ENCODE results near the gene NRGN. TPM values are rescaled to one million over a fixed set of nuclear protein-coding genes. Genes with fewer than 3 reads are reported as not detected.

The NRGN gene
- total RNA-seq, 1 donor from 2014 or later = 17.0 TPM

DNA sequence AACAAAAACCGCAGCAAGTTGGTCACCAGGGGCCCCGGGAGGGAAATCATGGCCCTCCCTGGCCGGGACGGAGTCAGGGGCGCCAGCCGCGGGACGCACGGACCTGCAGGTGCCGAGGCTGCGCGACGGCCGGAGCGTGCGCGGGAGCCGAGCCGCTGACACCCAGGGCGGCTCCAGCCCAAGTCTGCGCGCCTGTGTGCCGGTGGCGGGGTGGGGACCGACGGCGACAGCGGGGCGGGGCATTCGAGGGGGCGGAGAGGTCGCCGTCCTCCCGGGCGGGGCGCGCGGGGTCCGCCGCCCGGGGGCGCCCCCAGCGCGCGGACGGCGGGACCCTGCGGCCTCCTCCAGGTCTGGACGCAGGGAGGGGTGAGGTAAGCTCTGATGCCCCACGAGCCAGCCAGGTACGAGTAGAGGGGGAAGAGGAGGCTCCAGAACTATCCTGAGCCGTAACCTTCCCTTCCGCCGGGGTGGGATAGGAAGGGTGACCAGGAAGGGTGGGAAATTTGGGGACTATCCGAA, 22.4 kb downstream of the NRGN start, which contains the start of gene ESAM:
Gene ESAM (minus strand): TSS at position 186 of the 519 bp plus-strand sequence. CDS start 136 bp downstream, at position 50.
- peaks cover 17% of the 10 kb centered on the region for H3K27me3 Mint-ChIP-seq (ENCODE audit: unreplicated experiment)
- peak within 1 kb of the TSS; percentile 97 for H3K27ac Mint-ChIP-seq (ENCODE audit: unreplicated experiment)
- peak within 1 kb of the TSS; percentile 98 for H3K4me3 Mint-ChIP-seq (ENCODE audit: unreplicated experiment)
- DNase-seq (ENCODE audit: low spot score) = peak; percentile 72
- H3K36me3 Mint-ChIP-seq (ENCODE audit: low read depth, unreplicated experiment) = peaks cover 34% of the 10 kb centered on the region
- no peaks in the 10 kb centered on the region for H3K9me3 Mint-ChIP-seq (ENCODE audit: unreplicated experiment)
- H3K4me1 Mint-ChIP-seq (ENCODE audit: unreplicated experiment) = peaks cover 27% of the 10 kb centered on the region
- TF ChIP-seq, protein P1, sequence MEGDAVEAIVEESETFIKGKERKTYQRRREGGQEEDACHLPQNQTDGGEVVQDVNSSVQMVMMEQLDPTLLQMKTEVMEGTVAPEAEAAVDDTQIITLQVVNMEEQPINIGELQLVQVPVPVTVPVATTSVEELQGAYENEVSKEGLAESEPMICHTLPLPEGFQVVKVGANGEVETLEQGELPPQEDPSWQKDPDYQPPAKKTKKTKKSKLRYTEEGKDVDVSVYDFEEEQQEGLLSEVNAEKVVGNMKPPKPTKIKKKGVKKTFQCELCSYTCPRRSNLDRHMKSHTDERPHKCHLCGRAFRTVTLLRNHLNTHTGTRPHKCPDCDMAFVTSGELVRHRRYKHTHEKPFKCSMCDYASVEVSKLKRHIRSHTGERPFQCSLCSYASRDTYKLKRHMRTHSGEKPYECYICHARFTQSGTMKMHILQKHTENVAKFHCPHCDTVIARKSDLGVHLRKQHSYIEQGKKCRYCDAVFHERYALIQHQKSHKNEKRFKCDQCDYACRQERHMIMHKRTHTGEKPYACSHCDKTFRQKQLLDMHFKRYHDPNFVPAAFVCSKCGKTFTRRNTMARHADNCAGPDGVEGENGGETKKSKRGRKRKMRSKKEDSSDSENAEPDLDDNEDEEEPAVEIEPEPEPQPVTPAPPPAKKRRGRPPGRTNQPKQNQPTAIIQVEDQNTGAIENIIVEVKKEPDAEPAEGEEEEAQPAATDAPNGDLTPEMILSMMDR (IDR thresholded peaks at IDR 0.05; ENCODE audit: unreplicated experiment) = no peak

DNA sequence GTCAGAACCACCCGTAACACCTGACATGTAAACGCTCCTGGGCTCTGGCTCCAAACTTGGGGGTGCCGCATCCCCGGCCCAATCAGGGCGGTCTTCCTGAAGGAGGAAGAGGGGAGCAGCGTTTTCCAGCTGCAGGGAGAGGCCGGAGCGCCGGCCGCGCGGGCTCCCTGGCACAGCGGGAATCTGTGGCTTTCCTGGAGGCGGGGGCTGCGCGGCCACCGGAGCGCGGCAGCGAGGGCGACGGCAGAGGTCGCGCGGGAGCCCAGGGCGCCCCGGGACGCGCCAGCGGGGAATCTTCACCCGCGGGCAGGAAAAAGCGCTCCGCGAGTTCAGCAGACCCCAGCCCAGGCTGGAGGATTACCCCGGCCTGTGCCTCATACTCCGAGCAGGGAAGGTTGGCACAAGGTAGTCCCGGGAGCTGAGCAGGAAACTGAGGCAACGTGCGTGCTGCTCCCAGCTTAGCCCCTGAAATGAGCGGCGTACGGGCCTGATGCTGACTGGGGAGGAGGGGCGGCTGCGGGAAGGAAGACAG, 22.9 kb downstream of the NRGN start:
- H3K27me3 Mint-ChIP-seq (ENCODE audit: unreplicated experiment) = peaks cover 17% of the 10 kb centered on the region
- peaks cover 29% of the 10 kb centered on the region for H3K36me3 Mint-ChIP-seq (ENCODE audit: low read depth, unreplicated experiment)
- TF ChIP-seq, protein P1 (IDR thresholded peaks at IDR 0.05; ENCODE audit: unreplicated experiment) = no peak
- peaks cover 21% of the 10 kb centered on the region for H3K4me1 Mint-ChIP-seq (ENCODE audit: unreplicated experiment)
- no peaks in the 10 kb centered on the region for H3K9me3 Mint-ChIP-seq (ENCODE audit: unreplicated experiment)
- peak overlapping the region; percentile 88 for H3K27ac Mint-ChIP-seq (ENCODE audit: unreplicated experiment)
- DNase-seq (ENCODE audit: low spot score) = peak; percentile 64
- peak overlapping the region; percentile 95 for H3K4me3 Mint-ChIP-seq (ENCODE audit: unreplicated experiment)

DNA sequence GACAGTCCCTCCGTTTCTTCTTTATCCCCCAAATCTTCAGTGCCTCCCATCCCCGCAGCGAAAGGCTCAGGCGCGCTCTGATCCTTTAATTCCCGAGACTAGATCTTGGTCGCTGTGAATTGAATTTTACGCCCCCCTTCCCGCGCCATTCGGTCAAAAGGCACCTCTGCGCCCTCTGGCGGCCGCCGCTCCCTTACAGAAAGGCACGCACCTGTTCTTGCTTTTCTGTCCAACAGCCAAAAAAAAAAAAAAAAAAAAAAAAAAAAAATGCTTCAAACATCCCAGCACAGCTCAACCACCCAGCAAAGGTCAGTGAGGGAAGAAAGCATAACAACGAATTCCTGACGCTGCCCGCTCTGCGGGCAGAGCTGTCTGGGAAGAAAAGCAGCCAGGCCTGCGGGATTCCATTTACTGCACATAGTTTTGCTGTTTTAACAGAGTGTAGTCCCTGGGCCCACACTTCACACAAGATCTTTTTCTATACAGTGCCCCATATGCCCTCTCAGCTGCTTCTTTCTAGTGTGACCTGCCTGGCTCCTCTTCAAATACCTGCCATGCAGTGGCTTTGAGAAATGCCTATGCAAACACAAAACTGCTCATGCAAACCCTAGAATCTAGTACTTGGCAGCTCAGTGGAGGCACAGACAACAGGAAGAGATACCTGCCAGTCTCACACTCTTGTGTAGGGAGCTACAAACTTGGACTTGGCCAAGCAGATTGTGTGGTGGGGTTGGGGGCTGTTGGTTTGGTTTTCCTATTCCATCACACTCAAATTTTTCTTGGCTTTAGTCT, 23.6 kb downstream of the NRGN start:
- H3K27me3 Mint-ChIP-seq (ENCODE audit: unreplicated experiment) = peaks cover 12% of the 10 kb centered on the region
- DNase-seq (ENCODE audit: low spot score) = peak; percentile 93
- peaks cover 22% of the 10 kb centered on the region for H3K36me3 Mint-ChIP-seq (ENCODE audit: low read depth, unreplicated experiment)
- peaks cover 15% of the 10 kb centered on the region for H3K4me1 Mint-ChIP-seq (ENCODE audit: unreplicated experiment)
- peak overlapping the region; percentile 88 for H3K27ac Mint-ChIP-seq (ENCODE audit: unreplicated experiment)
- no peaks in the 10 kb centered on the region for H3K9me3 Mint-ChIP-seq (ENCODE audit: unreplicated experiment)
- H3K4me3 Mint-ChIP-seq (ENCODE audit: unreplicated experiment) = peak overlapping the region; percentile 95
- TF ChIP-seq, protein P1 (IDR thresholded peaks at IDR 0.05; ENCODE audit: unreplicated experiment) = peak; percentile 77

DNA sequence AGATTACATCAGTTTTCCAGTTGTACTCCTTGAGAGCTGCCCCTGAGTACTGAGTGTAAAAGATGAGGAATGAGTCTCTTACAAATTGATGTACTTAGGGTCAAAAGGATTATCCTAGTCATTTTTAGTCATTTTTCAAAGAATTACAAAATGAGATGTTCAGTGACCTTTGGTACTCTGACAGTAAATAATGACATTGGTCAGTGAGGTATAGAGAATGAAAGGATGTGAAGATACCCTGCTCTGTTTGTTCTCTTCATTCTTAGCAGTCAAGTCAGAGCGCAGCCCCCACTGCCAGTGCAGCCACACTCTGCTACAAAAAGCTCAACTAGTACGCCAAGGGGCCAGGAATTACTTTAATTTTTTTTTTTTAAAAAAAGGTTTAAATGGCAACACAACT, 26.4 kb downstream of the NRGN start:
- H3K4me3 Mint-ChIP-seq (ENCODE audit: unreplicated experiment) = no peak overlapping the region
- no peak for DNase-seq (ENCODE audit: low spot score)
- H3K4me1 Mint-ChIP-seq (ENCODE audit: unreplicated experiment) = peaks cover 27% of the 10 kb centered on the region
- TF ChIP-seq, protein P1 (IDR thresholded peaks at IDR 0.05; ENCODE audit: unreplicated experiment) = no peak
- no peak overlapping the region for H3K27ac Mint-ChIP-seq (ENCODE audit: unreplicated experiment)
- peaks cover 10% of the 10 kb centered on the region for H3K27me3 Mint-ChIP-seq (ENCODE audit: unreplicated experiment)
- no peaks in the 10 kb centered on the region for H3K9me3 Mint-ChIP-seq (ENCODE audit: unreplicated experiment)
- peaks cover 9% of the 10 kb centered on the region for H3K36me3 Mint-ChIP-seq (ENCODE audit: low read depth, unreplicated experiment)

DNA sequence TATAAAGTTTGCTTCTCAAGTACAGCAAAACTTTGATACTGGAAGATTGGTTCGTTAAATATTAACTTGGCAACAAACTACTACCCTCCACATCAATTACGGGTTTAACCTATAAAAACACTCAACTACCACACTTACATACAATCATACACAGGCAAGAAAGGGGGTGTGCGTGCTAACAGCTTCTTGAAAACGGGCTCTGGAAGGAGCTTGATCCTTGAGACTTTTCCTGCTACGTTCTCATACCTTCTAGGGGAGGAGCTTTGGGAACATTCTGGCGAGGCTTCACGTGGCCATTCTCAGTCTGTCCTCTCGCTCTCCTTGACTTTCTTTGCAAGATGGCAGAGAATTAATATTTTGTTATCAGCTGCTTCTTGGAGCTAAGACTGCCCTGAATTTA, 29.2 kb downstream of the NRGN start:
- H3K36me3 Mint-ChIP-seq (ENCODE audit: low read depth, unreplicated experiment) = peaks cover 8% of the 10 kb centered on the region
- DNase-seq (ENCODE audit: low spot score) = no peak
- peak overlapping the region; percentile 7 for H3K27ac Mint-ChIP-seq (ENCODE audit: unreplicated experiment)
- peaks cover 2% of the 10 kb centered on the region for H3K27me3 Mint-ChIP-seq (ENCODE audit: unreplicated experiment)
- no peaks in the 10 kb centered on the region for H3K9me3 Mint-ChIP-seq (ENCODE audit: unreplicated experiment)
- H3K4me1 Mint-ChIP-seq (ENCODE audit: unreplicated experiment) = peaks cover 22% of the 10 kb centered on the region
- TF ChIP-seq, protein P1 (IDR thresholded peaks at IDR 0.05; ENCODE audit: unreplicated experiment) = no peak
- H3K4me3 Mint-ChIP-seq (ENCODE audit: unreplicated experiment) = no peak overlapping the region

Data from endothelial cell (in vitro differentiated cells).